Measurements from ENCODE around the gene MINK1. TPM values are rescaled to one million over a fixed set of nuclear protein-coding genes. Genes with fewer than 3 reads are reported as not detected.

MINK1 gene
- total RNA-seq, 1 donor from 2014 or later, result 139 TPM

GRCh38 chr17:4942760-4943508, 109.8 kb downstream of the MINK1 start:
- Mint-ChIP-seq H3K27me3 (no peaks in the 10 kb centered on the region), H3K4me3 (ENCODE audit: low read depth) (peak overlapping the region; percentile 19), H3K27ac (peak overlapping the region; percentile 79), H3K4me1 (ENCODE audit: low read depth) (peaks cover 37% of the 10 kb centered on the region), H3K9me3 (ENCODE audit: low read depth) (no peaks in the 10 kb centered on the region), H3K36me3 (ENCODE audit: insufficient read depth) (peaks cover 9% of the 10 kb centered on the region)
- no peak for TF ChIP-seq CTCF (IDR thresholded peaks at IDR 0.05; ENCODE audit: unreplicated experiment)
- no peak for DNase-seq (ENCODE audit: low spot score, unreplicated experiment)

GRCh38 chr17:4944163-4944553, 111.0 kb downstream of the MINK1 start:
- Mint-ChIP-seq H3K9me3 (ENCODE audit: low read depth) (no peaks in the 10 kb centered on the region), H3K4me1 (ENCODE audit: low read depth) (peaks cover 30% of the 10 kb centered on the region), H3K36me3 (ENCODE audit: insufficient read depth) (peaks cover 8% of the 10 kb centered on the region), H3K27ac (peak overlapping the region; percentile 62), H3K27me3 (no peaks in the 10 kb centered on the region), H3K4me3 (ENCODE audit: low read depth) (no peak overlapping the region)
- no peak for DNase-seq (ENCODE audit: low spot score, unreplicated experiment)
- TF ChIP-seq CTCF (IDR thresholded peaks at IDR 0.05; ENCODE audit: unreplicated experiment), result no peak

- Mint-ChIP-seq H3K4me3 (ENCODE audit: low read depth) (no peak overlapping the region), H3K4me1 (ENCODE audit: low read depth) (peaks cover 28% of the 10 kb centered on the region), H3K27ac (peak overlapping the region; percentile 26), H3K36me3 (ENCODE audit: insufficient read depth) (peaks cover 8% of the 10 kb centered on the region), H3K27me3 (no peaks in the 10 kb centered on the region), H3K9me3 (ENCODE audit: low read depth) (no peaks in the 10 kb centered on the region)
- TF ChIP-seq CTCF (IDR thresholded peaks at IDR 0.05; ENCODE audit: unreplicated experiment), result no peak
- DNase-seq (ENCODE audit: low spot score, unreplicated experiment), result no peak
Measured at GRCh38 chr17:4944554-4945175, 111.5 kb downstream of the MINK1 start.

GRCh38 chr17:4945176-4945943, 112.2 kb downstream of the MINK1 start:
- peak overlapping the region; percentile 55 for H3K4me3 Mint-ChIP-seq (ENCODE audit: low read depth)
- TF ChIP-seq CTCF (IDR thresholded peaks at IDR 0.05; ENCODE audit: unreplicated experiment), result no peak
- peaks cover 8% of the 10 kb centered on the region for H3K36me3 Mint-ChIP-seq (ENCODE audit: insufficient read depth)
- peak overlapping the region; percentile 73 for H3K27ac Mint-ChIP-seq
- H3K27me3 Mint-ChIP-seq, result no peaks in the 10 kb centered on the region
- DNase-seq (ENCODE audit: low spot score, unreplicated experiment), result no peak
- no peaks in the 10 kb centered on the region for H3K9me3 Mint-ChIP-seq (ENCODE audit: low read depth)
- H3K4me1 Mint-ChIP-seq (ENCODE audit: low read depth), result peaks cover 29% of the 10 kb centered on the region

- peak overlapping the region; percentile 85 for H3K4me3 Mint-ChIP-seq (ENCODE audit: low read depth)
- H3K36me3 Mint-ChIP-seq (ENCODE audit: insufficient read depth), result peaks cover 8% of the 10 kb centered on the region
- no peaks in the 10 kb centered on the region for H3K27me3 Mint-ChIP-seq
- peak overlapping the region; percentile 92 for H3K27ac Mint-ChIP-seq
- H3K9me3 Mint-ChIP-seq (ENCODE audit: low read depth), result no peaks in the 10 kb centered on the region
- no peak for DNase-seq (ENCODE audit: low spot score, unreplicated experiment)
- TF ChIP-seq CTCF (IDR thresholded peaks at IDR 0.05; ENCODE audit: unreplicated experiment), result no peak
- H3K4me1 Mint-ChIP-seq (ENCODE audit: low read depth), result peaks cover 33% of the 10 kb centered on the region
Measured at GRCh38 chr17:4945944-4946280, 112.8 kb downstream of the MINK1 start.
